IPS DF 4.7 (cell line): ENCODE measurements around the gene MBD5.

ENCODE experiments used
- DNase-seq: peaks from one replicate; pipeline ENCODE4 v3.0.0-alpha.2; 2013; ENCODE audit warnings: low spot score; ENCODE audit errors: extremely low read depth

Gene MBD5

DNA sequence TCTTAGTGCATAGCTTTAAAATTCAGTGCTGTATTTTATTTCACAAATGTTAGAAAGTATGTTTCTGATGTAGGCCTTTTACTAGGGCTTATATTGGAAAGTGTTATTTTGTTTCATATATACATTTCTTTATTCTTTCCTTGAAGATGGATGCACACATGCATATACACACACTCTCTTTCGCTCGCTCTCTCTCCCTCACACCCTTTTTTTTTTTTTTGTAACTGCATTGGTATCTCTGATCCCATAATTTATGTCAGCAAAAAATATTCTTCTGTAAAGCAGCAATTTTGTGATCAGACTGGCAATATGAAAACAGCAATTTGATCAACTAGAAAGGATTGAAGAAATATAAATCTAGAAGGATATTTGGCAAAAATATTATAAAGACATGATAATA is 2.0 kb downstream of the MBD5 start:
- no peak for DNase-seq

DNA sequence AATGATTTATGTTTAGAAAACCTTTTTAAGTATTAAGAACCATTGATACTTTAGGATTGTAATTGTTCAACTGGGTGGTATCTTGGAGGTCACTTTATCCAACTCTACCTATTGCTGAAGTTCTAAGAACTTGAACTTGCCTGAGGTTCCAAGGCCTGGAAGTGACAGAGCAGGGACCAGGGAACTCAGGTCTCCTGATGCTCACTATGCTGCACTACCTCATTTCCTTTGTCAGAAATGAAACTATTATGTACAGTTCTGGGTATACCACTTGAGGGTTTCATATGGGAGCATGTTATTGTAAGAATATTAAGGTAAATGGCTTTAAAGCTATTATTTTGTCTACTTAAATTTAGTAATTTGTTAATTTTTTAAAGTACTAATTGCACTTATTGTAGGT is 3.0 kb downstream of the MBD5 start:
- no peak for DNase-seq

DNA sequence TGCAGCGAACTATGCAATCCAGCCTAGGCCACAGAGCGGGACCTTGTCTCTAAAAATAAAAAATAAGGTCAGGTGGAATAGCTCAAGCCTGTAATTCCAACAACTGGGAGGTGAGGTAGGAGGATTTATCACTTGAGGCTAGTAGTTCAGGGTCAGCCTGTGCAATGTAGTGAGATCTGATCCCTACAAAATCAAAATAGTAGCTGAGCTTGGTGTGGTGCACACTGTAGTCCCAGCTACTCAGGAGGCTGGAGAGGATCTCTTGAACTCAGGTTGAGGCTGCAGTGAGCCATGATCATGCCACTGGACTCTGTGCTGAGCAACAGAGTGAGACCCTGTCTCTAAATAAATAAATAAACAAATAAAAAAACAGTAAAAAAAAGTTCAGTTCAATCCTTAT is 5.7 kb downstream of the MBD5 start:
- no peak for DNase-seq

DNA sequence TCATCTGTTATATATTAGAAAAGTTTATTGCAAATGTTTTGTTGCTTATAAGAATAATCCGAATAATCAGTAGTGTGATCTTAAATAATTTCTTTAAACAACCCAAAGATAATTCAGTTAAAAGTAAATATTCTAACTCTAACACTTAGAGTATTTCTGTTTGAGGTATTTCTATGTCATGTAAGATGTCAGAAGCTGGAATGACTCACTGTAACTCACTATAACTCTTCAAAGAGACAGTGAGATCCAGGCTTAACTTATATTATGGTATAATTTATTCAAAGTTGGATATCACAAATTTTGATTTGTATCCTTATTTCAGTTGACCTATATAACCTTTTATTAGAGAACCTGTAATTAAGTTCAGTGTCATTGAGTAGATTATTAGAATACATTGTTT is 6.9 kb downstream of the MBD5 start:
- no peak for DNase-seq

DNA sequence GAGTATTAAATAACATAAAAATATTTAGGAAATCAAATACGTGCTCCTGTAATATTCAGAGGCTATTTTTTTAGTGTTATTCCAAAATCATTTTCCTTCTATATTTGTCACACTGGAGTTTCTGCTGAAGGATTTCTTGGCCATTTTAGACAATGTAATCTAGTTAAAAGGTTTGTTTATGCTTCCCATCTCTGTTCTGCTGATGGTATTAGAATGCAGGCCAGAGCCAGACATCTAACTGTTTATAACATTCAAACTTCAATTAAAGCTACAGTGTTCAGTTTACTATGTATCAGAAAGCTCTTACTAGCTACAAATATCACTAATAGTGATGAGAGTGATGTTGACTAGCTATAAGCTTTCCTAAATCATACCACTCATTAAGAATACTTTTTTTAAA is 7.9 kb downstream of the MBD5 start:
- DNase-seq, result no peak

DNA sequence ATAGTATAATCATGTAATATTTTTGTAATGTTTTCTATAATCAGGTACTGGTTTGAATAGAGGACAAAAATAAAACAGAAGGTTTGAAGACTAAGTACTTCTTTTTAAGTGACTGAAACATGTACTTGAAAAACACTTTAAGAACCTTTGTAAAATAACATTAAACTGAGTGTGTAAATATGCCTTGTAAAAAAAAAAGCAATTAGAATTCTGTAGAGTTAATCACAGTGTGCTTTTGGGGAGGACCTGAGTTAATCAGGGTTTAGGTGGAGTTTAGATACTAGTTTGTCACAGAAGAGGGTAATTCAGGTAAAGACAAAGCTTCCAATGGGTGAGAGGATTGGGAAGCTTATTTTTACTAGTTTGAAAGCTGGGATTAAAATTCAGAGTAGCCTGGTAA is 10.3 kb downstream of the MBD5 start:
- no peak for DNase-seq

DNA sequence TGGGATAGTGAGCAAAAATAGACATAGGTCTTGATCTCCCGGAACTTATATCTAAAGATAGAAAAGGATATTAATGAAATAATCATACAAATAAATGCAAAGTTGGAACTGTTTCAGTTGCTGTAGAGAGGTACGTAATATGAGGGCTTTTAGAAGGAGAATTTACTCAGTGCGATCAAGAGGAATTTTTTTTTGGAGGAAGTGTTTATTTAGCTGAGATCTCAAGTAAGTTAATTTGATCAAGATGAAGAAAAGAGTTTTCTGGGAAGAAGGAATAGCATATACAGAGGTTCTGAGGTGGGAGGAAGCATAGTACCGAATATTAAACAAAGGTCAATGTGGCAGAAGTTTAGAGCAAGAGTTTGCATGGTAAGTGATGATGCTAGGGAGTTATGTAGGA is 11.3 kb downstream of the MBD5 start:
- no peak for DNase-seq

DNA sequence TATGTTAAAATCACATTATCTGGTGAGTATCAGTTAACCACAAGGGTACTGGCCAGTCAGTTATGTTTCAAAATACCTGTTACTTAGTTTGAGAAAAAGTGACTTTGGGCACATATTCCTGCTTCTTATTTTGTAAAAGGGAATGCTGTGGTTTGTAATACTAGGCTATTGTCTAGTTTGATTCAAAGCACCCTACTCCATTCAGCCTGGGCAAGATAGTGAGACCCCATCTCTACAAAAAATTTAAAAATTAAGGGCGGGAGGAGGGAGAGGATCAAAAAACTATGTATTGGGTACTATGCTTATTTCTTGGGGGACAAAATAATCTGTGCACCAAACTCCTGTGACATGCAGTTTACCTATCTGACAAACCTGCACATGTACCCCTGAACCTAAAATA is 18.9 kb downstream of the MBD5 start:
- no peak for DNase-seq

DNA sequence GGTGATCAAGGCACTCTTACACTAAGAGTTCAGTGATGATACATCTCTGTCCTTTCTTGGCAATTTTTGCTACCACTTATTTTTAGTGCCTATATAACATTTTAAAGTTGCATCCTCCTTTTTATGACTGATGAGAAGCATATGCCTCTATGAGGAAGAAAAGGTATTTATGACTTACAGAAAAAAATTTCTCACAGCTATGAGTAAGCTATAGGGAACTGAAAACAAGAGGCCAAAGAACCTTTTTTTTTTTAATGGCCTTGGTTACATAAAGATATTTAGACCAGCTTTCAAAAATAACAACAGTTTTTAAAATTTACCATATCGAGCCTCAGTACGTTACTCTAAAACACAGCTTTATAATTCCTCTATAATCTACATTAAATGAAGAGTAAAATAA is 21.3 kb downstream of the MBD5 start:
- no peak for DNase-seq

DNA sequence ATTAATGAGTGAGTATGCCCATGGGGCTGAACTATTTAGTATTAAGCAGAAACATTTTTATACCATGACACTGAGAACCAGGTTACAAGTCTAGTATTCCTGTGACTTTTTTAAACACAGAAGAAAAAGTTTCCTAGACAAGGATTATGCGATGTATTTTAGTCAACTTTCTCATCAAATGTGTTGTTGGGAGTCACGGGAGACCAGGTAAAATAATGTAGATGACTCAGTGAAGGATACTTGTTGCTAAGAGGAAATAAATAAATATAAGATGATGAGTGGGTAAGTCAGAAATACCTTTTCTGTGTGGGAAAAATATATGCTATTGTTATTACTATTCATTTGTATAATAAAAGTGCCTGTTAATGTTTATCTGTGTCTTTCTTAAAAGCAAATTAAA is 23.4 kb downstream of the MBD5 start:
- DNase-seq, result no peak

DNA sequence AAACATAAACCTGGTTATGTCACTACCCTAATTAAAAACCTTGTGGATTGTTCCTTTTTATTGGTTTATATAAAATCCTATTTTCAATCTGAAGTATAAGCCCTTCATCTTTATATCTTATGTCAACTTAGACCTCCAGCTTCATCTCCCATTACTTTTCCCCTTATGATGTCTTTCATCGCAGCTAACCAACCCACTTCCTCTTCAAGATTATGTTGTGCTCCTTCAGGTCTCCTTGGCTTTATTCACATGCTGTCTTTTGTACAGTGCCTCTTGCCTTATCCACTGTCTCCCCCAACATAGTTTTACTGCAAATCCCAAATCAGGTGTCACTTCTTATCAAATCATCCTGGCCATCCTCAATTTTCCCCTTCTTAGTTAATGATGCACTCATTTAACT is 25.9 kb downstream of the MBD5 start:
- DNase-seq, result no peak

DNA sequence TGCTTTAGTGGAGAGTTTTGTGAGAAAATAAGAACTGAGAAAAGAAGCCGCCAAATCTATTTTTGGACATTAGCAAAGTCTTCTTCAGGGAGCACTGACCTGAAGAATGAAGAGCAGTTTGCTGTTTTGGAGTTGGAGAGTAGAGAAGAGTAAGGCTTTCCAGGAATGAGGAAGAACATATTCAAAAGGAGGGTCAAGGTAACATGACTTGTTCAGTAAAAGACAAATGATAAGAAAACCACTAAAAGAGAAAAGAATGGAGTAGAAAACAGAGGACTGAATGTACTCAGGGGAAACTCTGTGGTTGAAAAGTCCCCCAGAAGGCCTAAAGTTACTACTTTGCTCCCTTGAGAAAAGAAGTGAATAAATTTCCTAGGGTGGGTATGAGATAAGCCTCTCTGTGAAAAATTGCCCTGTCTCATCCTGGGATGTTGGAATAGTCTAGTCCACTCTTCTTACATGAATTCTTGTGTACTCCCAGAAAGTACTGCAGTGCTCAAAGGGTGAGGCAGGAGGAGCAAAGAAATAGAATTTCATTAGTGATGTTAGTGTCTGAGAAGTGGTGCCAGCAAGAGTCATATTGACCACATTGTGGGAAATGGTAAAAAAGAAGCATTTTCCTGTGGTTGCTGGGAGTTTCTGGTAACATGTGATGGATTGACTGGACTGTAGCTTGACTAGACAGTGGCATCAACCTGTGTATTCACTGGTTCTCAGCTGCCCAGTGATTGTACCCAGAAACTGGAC is 27.8 kb downstream of the MBD5 start:
- no peak for DNase-seq

DNA sequence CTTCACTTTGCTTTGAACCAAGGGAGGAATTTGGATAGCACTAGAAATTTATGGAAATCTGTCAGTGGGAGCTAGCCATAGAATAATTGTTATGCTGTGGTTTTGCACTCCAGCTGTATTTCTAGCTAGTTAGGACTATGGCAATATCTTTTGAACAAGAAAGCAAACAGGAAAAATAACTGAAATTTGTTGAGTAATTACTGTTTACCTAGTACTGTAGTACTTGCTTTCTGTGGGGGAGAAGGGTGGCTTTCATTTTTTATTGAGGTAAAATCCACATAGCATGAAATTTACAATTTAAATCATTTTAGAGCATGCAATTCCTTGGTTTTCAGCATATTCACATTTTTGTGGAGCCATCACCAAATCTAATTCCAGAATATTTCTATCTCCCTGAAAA is 28.4 kb downstream of the MBD5 start:
- DNase-seq, result no peak

DNA sequence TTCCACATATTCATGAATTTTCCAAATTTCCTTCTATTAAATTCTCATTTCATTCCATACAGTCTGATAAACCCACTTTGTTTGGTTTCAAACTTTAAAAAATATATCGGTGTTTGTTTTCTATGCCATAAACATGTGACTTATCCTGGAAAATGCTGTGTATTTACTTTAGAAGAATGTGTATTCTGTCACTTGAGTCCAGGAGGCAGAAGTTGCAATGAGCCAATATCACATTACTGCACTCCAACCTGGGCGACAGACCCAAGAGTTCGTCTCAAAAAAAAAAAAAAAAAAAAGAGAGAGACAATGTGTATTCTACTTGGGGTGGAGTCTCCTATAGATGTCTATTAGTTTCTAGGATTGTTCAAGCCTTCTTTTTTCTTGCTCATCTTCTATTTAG is 31.8 kb downstream of the MBD5 start:
- DNase-seq, result no peak

DNA sequence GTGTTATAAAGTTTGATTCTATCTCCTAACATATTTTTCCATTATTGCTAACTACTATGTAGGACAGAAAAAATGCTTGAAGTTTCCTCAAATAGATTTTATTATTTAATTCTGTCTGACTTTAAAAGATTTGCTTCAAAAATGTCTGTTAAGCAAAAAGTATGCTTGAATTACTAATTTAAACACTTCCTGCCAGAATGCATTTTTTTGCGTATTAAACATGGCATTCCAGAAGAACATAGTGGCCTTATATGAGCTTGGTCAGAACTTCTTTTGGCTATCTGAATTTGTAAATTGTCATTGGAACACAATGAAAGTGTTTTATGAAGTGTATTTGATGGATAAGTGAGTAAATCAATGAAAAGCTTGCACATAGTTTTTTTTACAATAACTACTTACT is 37.8 kb downstream of the MBD5 start:
- no peak for DNase-seq

DNA sequence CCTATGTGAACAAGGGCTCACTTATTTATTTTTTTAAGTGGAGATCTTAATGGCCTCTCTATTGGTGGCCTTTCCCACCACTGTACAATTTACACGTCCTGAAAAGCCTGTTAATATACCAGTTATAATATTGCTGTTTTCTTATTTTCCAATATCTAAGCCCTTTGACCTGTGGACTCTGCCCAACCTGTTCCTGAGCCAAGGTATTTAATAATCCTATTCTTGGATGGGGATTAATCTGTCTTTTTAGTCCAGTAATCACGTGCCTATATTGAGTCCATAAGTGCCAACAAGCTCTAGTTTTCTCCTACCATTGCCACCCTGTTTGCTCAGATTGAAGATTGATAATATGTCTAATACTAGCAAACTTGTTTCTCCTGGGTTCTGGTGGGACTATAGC is 42.7 kb downstream of the MBD5 start:
- no peak for DNase-seq

DNA sequence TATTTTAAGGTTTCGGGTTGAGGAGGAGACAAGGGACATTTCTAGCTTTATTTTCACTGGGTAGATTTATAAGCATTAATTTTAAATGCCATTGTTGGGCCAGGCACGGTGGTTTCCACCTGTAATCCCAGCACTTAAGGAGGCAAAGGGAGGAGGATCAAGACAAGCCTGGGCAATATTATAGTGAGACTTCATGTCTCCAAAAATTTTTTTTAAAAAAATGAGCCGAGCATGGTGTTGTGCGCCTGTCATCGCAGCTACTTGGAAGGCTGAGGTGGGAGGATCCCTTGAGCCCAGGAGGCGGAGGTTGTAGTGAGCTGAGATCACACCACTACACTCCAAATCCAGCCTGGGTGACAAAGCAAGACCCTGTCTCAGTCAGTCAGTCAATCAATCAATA is 45.0 kb downstream of the MBD5 start:
- DNase-seq, result no peak

DNA sequence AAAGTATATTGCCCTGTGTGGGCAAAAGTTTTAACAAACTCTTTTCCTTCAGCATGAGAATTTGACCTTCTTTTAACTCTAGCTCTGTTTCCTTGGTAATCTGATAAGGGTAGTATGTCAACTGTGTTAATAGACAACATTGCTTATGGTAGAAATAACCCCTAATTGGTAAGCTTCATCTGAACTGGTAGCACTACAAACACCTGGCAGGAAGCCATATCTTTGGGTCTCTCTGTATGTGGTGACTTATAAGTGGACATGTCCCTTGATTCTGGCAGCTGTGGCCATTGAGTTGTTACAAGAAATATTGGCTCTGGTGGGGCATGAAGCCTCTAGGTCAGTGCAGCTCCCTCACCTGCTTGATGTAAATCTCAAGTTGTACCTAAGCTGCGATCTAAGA is 46.9 kb downstream of the MBD5 start:
- DNase-seq, result no peak

DNA sequence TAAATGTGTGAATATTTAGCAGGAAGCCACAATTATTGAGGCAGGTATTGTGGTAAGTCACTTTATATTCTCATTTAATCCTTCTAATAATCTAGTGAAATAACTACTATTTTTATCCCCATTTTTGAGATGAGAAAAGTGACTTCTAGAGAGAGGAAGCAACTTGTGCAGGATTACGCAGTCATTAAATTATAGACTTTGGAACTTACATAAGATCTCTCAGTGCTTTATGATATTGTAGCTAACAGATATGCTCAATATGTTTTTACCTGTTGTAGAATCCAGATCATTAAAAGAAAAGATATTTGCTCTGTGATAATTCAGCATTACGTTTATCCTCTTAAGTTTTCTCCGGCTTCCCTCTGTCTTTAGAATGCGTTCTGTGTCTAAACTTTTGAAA is 50.5 kb downstream of the MBD5 start:
- DNase-seq, result no peak

DNA sequence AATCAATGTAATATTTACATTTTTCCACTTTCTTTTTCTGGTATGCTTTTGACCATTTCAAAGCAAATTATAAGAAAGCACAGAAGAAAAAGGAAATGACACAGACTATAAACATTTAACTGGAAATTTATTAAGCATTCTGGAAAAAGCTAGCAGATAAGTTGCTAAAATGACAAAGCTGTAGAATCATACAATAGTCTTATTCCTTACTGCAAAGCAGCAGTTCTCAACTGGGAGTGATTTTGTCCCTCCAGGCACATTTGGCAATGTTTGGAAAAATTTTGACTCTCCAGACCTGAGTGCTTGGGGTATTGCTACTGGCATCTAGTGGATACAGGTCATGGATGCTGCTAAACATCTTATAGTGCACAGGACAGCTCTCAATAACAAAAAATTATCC is 75.1 kb downstream of the MBD5 start:
- DNase-seq, result no peak

DNA sequence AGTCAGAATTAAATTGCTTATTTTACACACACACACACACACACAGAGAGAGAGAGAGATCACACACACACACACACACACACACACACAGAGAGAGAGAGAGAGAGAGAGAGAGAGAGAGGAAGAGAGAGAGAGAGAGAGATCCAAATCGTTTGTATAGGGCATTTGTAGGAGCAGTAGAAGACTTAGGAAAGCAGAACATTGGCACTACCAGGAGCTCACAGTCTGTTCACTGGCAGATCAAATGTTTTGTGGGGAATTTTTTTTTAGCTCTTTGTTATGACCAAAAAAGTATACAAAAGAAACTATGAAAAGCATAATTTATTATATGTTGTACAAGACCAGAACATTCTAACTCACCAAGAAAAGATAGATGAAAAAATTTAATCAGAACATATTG is 81.8 kb downstream of the MBD5 start:
- DNase-seq, result no peak

DNA sequence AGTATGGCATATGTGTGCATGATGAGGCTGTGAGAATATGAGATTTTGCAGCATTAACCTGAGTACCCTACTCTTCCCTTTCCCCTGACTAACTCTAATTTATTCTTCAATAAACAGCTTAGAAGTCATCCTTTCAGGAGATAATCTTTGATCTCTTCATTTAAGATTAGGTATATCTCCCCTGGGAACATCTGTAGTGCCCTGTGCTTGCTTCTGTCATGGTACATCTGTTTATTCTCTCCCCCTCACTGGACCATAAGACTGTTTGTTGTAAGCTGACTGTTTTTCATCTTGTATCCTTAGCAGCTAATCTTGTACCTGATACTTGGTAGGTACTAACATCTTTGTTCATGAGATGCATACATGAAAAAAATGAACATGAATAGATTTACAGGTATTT is 83.1 kb downstream of the MBD5 start:
- no peak for DNase-seq

DNA sequence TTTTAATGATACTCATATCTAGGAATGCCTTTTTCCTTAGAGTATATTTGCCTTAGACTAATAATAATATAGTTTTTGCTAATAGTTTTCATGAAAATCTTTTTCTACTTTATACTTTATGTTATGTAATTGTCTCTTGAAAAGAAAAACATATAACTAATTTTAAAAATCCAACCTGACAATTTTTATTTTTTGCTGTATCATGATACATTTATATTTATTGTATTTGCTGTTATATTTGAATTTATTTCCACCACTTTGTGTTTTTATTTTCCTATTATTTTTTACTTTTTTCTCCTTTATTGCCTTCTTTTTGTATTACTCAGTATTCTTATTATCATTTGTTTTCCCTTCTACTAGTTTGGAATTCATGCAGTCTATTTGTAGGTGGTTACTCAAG is 85.4 kb downstream of the MBD5 start:
- no peak for DNase-seq

DNA sequence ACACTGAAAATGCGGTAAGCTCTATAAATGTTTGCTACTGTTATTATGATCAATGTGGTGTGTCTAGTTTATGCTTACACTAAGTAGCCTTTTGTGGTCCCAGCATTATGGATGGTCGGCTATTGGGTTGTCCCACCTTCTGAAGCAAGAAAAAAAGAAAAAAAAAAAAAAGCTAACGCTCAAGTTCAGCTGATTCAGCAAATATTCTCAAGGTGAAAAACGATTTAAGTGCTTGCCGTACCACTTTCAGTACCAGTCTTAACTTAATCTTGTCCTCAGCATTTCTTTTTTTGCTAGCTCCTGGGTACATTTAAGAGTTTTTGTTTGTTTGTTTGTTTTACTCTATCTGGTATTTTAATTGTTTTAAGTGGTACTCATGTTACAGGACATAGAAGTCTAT is 87.5 kb downstream of the MBD5 start:
- DNase-seq, result no peak
